ENCODE measurements around the gene CNPPD1.

The CNPPD1 gene

GRCh38 chr2:219122202-219122980 is 54.3 kb downstream of the CNPPD1 start:
- DNase-seq (ENCODE audit: low read depth in 3 of 3): no peak
